GM21786 (cell line): ENCODE data around the gene ARHGAP29.

Experiments used
- ATAC-seq: cut with Tn5 transposase; IDR thresholded peaks from one replicate; pipeline ENCODE4 v1.9.1; 2021; ENCODE audit not compliant: unreplicated experiment

The ARHGAP29 gene

DNA sequence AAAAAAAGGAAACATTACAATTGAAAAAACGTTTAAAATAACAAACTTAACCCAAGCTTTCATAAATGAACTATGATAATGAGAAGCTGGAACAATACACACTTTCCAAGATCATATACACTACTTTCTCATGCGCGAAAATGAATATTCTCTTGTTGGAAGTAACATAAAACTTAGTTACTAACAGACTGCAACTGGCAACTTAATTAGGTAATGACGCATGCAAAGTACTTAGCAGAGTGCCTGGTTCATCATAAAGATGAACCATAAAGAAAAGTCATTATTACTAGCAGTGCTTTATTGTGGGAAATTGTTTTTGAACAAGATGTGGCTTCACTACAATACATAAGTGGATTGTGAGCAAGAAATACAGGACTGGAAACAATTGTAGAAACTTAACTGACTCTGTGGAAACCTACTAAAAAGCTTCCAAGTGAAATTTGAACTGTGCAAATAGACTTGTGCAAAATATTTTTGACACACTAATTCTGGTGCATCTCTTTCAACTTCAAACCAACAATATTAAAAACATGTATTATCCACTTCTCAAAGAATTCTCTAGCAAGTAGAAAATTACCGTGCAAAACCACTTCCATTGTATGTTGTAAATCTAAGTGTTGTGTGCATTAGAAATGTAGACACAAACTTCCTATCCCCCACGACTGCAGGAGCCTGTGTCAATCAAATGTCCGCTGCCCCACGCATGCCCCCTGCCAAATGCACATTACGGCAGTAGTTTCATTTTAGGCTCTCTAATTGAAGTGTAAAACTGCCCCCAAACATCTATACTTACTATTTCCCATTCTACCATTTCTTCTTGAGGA, 2.0 kb downstream of the ARHGAP29 start:
- ATAC-seq = no peak

DNA sequence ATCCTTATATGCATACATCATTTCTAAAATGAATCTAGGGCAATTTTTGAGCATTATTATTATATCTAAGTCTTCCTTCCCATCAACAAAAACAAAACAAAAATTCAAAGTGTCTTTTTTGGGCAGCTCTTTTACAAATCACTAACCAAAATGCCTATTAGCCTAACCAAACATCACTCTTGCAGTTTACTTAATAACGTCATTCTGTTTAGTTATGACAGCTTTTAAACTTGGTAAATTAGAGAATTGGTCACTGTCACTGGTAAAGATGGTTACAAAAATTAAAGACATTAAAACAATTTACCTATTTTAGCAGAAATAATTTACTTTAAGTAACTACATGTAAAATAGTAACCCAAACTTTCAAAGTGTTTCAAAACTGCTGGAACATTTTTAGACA, 2.8 kb downstream of the ARHGAP29 start:
- ATAC-seq = no peak

DNA sequence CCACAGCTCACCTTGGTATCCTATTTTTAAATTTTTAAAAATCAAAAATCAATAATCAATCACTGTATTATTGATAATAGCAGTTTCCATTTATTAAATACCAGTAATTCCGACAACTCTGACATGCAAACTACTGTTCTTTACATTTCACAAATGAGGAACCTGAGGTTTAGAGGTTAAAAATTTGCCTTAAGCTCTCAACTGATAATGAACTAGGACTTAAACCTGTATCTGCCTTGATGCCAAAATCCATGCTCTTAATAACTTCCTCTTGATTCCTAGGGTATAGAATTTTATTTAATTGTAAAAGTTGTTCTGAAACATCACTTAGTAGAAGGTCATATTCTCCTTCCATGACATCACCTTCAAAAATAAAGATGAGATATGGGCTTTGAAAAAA, 5.6 kb downstream of the ARHGAP29 start:
- ATAC-seq = no peak

DNA sequence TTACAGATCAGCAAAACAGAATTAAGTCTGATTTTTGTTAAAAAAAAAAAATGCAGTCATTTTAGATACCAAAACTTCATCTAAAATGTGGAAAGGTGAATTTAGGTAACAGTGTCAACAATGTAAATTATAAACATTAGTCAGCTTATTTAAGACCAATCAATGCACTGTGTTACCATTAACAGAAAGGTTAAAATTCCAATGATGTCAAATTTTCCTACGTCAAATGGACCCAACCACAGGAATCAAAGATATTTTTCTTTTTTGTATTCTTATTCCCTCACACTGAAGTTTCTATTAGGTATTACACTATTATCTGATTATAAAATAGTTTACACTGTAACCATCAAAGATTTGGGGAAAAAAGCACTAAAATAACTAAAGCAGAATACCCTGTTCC, 6.5 kb downstream of the ARHGAP29 start:
- no peak for ATAC-seq

DNA sequence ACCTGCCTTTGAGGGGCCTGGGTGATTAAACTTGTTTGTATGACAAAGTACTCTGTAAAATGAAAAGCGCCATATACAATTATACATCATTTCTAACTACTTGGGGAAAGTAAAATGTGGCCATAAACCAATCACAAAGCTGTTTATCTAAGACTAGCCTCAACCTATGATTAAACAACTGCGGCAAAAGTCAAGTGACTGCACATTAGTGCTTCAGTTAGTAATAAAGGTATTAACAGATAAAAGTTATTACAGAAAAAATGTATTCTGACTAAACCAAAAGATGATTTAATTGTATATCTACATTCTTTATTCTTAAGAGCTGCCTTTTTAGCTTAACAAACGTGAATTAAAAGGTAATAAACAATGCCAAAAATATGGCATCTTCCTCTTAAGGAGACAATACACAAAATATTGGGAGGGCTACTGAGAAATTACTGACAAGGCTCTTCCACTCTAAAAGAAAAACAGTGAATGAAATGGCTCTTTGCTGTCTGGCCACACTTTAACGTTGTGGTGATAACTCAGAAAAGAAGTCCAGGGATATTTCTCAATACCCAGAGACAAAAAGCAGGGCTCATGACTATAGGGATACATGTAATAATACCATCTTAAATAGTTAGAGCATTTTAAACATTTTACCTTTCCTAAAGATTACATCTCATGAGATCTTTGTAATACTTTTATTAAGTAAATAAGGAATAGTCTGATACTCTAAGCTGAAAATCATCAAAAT, 8.6 kb downstream of the ARHGAP29 start:
- no peak for ATAC-seq

DNA sequence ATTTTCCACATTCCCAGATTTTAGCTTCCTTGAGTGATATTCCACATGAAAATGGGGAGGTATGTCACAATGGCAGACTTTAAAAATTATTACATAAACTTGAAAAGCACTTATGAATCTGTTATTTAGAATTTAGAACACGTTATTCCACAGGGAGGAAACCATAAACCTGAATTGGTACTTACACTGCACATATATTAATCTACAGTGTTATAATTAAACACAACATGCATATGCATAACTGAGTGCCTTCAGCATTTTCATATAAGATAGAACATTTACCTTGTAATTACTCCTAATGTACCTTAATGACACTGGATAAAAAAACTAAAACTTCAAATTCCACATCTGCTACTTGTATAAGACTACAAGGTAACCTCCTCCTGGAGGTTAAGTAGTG, 9.8 kb downstream of the ARHGAP29 start:
- no peak for ATAC-seq

DNA sequence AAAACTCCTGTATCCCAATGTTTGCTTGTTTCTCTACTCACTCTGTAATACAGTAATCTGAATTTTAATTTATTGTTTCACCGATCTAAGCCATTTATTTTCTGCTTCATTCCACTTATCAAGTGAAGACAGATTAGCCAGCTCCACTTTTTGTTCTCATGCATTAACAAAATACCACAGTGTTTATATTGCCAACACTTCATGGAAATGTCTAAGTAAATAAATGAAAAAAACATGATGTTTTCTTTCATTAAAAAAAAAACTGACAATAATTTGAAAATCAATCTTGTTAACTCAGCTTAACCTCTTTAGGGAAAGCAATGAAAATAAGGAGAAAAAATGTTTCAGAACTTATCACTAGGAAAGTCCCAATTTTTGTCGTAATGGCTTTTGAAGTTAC, 11.5 kb downstream of the ARHGAP29 start:
- ATAC-seq = no peak

DNA sequence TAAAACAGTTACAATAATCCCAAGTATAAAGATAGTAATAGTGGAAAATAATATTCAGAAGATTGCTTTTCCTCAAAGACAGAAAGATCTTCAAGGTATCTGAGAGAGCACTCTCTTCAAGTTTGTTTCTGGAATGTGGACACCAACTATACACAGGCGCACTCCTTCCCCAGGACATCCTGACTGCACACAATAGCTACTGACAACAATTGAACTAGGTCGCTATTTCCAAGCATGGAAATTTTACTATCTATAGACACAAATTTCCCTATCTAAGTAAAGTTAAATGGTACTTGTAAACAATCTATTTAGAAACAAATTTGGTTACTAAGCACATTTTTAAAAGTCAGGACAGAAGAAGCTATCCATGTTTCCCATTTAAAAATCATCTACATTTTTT, 19.1 kb downstream of the ARHGAP29 start:
- no peak for ATAC-seq

DNA sequence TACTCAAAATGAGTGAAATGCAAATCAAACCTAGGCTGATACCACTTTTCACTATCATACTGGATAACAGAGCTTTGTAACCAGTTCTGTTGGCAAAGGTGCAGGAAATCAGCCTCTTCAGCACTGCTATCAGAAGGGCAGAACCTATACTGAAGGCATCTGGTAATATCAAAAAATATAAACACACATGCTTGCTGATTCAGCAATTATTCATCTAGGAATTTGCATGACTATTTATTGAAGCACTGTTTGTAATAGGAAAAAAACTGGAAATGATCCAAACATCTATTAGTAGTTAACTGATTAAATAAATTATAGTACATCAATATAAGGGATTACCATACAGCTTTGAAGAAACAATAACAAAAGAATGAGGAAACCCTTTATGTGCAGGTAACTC, 21.4 kb downstream of the ARHGAP29 start:
- no peak for ATAC-seq

DNA sequence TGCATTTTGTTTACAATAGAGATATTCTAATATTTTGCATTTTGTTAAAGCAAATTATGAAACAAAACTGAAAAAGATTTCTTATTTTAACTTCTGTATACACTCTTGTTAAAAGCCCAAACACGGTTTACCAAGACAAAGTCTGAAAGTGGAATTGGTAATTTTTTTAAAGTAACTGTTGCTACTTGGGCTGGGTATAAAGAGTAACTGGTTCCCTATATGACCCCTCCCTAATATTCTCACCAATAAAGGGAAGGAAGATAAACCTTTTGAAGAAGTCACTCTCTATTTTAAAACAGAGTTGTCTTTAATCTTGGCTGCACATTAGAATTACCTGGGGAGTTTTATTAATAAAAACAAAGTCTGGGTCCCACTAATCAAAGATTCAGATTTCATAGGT, 27.4 kb downstream of the ARHGAP29 start:
- ATAC-seq = no peak

DNA sequence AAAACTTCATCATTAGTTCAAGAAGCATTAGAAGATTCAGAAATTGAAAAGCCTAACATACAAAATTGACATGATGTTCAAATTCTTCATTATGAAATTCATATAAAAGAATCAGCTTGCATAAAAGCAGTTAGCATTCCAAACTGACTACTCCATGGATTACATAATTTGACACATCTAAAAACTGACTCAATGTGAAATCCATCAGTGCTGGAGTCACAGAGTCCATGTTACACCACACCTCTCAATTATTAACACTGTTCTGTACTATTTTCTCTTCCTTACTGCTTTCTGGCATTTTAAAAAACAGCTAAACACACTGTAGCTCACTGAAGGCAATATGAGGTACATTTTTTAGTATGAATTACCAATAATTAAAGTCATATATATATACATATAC, 28.0 kb downstream of the ARHGAP29 start:
- ATAC-seq = no peak

DNA sequence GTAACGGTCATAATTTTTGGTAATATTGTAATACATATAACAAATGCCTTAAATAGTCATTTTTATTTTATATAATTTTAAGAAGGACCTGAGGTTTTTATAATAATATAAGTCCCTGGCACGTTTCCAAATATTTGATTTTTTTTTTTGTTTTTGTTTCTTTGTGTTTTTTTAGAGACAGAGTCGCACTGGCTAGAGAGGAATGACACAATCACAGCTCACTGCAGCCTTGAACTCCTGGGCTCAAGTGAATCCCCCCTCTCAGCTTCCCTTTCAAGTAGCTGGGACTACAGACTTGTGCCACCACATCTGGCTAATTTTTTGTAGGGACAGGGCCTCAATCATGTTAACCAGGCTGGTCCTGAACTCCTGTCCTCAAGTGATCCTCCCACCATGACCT, 29.7 kb downstream of the ARHGAP29 start:
- no peak for ATAC-seq

DNA sequence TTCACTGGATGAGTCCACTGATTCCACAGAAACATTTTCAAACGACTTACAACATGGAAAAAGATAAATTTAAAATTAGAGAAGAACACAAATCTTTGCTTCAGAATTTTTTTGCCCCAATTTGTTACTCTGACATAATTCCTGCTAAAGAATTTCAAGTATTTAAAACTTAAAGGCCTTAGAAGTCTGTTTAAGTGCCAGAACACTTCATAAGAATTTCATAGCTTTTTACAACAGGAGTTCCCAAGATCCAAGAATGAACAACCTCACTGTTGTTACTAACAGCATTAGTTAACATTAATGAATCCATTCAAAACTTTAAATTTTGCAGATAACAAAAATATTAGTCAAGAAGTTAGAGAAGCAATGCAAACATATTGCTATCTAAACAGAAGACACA, 31.7 kb downstream of the ARHGAP29 start:
- ATAC-seq = no peak

DNA sequence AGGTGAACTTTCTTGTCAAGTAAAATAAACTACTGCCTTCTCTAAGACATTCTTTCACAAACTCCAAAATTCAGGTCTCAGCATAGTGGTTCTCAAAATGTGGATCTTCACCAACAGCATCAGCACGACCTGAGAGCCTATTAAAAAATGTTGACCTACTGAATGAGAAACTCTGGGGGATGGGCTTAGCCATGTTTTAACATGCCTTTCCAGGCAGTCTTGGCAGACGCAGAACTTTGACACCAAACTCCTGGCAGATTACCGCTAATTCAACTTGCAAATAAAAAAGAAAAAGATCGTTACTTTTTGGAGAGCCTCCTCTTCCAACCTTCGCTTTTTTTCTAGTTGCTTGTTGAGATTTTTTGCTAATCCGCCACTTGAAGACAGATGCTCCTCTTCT, 35.1 kb downstream of the ARHGAP29 start:
- ATAC-seq = no peak

DNA sequence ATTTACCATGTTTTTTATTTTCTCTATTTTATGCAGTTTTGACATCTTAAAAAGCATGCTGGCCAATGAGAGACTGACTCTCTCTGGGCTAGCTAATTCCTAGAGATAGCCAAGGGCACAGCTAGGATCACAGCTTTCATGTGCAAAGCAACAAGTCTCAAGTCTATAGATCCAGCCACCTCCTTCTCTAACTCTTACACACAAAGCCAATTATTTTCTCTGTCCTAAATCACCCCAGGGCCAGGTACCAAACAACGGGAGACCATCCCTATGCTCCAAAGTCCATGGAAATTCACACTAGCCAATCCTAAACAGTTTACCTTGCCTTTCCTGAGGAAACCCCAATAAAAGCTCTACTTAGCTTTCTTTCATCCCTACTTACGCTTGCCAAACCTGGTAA, 38.0 kb downstream of the ARHGAP29 start:
- no peak for ATAC-seq

DNA sequence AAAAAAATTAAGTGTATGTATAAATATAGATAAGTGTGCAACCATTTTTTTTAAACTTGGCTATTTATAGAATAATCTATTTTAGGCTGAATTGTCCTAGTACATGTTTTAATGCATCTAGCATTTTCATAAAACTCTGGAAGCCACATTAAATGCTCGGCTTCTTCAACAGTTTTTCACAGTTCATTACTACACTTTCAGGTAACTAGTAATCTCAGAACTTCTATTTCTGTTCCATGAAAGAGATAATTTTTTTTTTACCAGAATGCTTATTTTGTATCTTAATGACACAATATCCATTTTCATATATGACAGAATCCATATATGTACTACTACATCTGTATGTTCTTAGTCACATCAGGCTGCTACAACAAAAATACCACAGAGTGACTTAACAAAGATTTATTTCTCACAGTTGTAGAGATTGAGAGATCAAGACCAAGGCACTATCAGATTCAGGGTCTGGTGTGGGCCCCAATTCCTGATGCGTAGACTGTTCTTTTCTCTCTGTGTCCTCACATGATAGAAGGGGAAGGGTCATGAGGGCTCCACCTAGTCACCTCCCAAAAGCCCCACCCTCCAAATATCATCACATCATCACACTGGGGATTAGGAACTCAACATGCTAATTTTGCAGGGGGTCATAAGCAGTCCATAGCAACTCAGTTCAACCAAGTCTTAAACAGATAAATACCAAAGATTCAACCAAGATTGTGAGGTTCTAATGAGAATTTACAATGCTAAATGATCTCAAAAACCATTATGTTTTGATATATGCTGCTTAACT, 43.1 kb downstream of the ARHGAP29 start:
- ATAC-seq = no peak

DNA sequence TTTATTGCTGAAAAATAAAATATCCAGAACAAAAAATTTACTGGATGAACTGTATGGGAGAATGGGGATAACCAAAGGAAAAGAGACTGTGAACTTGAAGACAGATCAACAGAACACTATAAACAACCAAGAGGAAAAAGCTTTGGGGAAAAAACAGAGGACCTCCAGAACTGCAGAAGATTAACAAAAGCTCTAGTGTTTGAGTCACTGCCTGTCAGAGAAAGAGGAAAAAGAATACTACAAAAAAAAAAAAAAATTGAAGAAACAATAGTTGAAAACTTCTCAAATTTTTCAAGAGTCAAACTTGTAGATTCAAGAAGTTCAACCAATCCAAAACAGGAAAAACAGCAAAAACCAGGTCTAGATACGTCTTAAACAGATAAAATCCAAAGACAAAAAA, 44.3 kb downstream of the ARHGAP29 start:
- no peak for ATAC-seq

DNA sequence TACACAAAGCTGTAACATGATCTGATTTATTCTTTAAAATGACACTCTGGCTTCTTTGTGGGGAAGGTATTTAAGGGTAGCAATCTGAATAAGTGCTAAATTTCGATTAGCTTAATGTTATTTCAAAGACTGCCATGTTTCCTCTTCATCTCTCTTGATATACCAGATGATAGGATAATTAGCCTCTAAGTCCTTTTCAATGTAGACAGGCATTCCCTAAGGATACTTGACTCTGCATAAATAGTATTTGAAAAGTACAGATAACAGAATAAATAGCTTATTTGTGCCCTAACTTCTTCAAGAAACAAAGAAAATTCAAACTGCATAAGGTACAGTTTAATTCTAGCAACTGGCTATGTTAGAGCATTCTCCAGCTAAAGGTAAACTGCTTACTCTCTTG, 46.2 kb downstream of the ARHGAP29 start:
- ATAC-seq = no peak

DNA sequence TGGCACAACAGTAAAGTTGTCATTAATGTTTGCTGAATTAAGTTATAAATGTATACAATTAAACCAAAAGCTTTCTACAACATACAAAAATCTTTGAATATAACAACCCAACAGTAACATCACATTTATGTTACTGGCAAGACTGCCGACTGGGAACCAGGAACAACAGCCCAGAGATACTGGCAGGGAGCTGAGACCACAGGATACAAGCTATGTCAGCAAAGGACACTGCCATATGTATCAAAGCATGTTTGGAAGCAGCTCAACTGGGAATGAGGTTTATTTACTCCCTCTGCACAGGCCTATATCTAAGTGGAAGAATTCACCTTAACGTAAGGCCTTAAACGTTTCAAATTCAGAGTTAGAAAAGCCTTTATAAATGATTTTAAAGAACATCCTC, 50.4 kb downstream of the ARHGAP29 start:
- ATAC-seq = no peak

DNA sequence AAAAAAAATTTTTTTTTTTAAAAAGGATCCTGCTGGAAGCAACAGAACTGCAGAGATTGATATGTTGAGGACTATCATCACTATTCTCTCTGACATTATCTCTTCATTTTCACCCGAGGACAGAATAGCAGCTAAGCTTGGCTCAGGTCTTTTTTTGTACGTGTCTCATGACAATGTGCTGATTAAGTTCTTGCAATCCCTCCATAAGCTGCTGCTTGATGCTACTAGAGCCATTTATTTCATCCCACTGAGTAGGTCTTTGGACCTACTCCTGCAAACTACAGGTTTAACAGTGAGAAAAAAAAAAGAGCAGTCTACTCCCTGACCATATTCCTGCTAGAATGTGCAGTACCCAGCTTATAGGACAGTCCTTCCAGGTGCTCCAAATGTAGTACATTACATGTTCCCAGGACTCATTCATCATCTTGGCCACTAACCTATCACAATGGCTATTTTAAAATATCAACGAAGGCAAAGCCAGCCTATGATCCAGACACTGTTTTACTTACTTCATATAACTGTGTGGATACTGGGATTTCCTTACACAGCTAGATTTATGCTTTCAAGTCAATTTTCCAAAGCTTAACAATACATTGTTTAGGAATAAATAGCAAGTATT, 54.1 kb downstream of the ARHGAP29 start:
- ATAC-seq = no peak

DNA sequence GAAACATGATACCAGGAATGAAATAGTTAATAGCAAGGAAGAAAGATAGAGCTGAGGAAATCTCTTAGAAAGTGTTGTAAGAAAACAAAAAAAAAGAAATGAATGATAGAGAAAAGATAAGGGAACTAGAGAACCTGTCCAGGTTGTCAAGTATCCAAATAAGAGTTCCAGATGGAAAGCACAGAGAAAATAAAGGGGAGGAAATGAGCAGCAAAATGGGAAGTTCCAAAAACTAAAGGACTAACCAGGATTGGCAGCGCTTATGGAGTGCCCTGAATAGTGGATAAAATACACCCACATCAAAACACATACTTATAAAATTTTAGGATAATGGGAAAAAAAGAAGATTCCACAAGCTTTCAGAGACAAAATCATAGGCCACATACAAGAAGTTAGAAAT, 55.2 kb downstream of the ARHGAP29 start:
- ATAC-seq = no peak
